Activated naive CD4-positive, alpha-beta T cell treated with anti-CD3 and anti-CD28 coated beads for 36 hours (primary cell): ENCODE data around the gene TBX5. TPM values are rescaled to one million over a fixed set of nuclear protein-coding genes. Genes with fewer than 3 reads are reported as not detected.

ENCODE experiments used
- CTCF ChIA-PET: fragments of 350-600 bp; sonication (Branson Sonifier 250); formaldehyde crosslinking; loops from one replicate; lab custom pipeline; 2021; ENCODE audit warnings: antibody characterized with exemption; lab: Charles Lee
- DNase-seq: peaks from one replicate; pipeline ENCODE4 v3.0.0-alpha.2; 2020
- H3K27ac Mint-ChIP-seq: one replicate; pipeline ENCODE4 v1.8.0; 2021; ENCODE audit warnings: mild to moderate bottlenecking, mixed read lengths
- H3K27me3 Mint-ChIP-seq: one replicate; pipeline ENCODE4 v1.8.0; 2021; ENCODE audit warnings: low read depth, mixed read lengths
- H3K36me3 Mint-ChIP-seq: one replicate; pipeline ENCODE4 v1.8.0; 2021; ENCODE audit warnings: low read depth, mixed read lengths
- H3K4me1 Mint-ChIP-seq: one replicate; pipeline ENCODE4 v1.8.0; 2021; ENCODE audit warnings: low read depth, mixed read lengths
- H3K4me3 Mint-ChIP-seq: one replicate; pipeline ENCODE4 v1.8.0; 2021; ENCODE audit warnings: mild to moderate bottlenecking, moderate library complexity, mixed read lengths
- H3K9me3 Mint-ChIP-seq: one replicate; pipeline ENCODE4 v1.8.0; 2021; ENCODE audit warnings: mixed read lengths
- intact Hi-C: fragments of 100-400 bp; cut with micrococcal nuclease; formaldehyde crosslinking; loops from one replicate; pipeline ENCODE4 v1.15.1; 2023
- total RNA-seq, 2 experiments: library from RNA; stranded (reverse); gene quantifications; one replicate each; pipeline ENCODE4 v1.2.3, GENCODE V29; 2021

TBX5 gene
- total RNA-seq = not detected

- no peak for DNase-seq
- Mint-ChIP-seq H3K27ac (no peak within 1 kb of the TSS), H3K4me1 (peaks cover 16% of the 10 kb centered on the region), H3K27me3 (peaks cover 82% of the 10 kb centered on the region), H3K36me3 (no peaks in the 10 kb centered on the region), H3K9me3 (no peaks in the 10 kb centered on the region), H3K4me3 (no peak within 1 kb of the TSS)
- intact Hi-C loops = no loop called here
- CTCF ChIA-PET = no interaction called here
Measured at GRCh38 chr12:114405519-114406271, at the start of gene TBX5. Gene TBX5 (minus strand): TSS chr12:114406144. CDS start chr12:114403898, 2,246 bp downstream.

DNA sequence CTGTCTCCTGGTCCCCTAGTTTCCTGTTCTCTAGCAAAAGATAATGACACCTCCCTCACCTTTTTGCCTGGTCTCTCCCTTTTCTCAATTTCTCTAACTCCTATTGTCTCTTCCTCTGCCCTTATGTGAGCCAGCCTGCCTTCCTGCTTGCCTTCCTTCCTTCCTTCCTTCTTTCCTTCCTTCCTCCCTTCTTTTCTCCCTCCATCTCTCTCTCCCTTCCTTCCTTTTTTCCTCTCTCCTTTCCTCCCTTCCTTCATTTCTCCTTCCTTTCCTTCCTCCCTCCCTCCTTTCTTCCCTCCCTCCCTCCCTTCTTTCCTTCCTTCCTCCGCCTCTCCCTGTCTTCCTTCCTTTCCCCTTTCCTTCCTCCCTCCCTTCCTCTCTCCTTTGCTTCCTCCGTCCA is 45.7 kb upstream of the TBX5 start:
- H3K9me3 Mint-ChIP-seq = no peaks in the 10 kb centered on the region
- intact Hi-C loops = no loop called here

DNA sequence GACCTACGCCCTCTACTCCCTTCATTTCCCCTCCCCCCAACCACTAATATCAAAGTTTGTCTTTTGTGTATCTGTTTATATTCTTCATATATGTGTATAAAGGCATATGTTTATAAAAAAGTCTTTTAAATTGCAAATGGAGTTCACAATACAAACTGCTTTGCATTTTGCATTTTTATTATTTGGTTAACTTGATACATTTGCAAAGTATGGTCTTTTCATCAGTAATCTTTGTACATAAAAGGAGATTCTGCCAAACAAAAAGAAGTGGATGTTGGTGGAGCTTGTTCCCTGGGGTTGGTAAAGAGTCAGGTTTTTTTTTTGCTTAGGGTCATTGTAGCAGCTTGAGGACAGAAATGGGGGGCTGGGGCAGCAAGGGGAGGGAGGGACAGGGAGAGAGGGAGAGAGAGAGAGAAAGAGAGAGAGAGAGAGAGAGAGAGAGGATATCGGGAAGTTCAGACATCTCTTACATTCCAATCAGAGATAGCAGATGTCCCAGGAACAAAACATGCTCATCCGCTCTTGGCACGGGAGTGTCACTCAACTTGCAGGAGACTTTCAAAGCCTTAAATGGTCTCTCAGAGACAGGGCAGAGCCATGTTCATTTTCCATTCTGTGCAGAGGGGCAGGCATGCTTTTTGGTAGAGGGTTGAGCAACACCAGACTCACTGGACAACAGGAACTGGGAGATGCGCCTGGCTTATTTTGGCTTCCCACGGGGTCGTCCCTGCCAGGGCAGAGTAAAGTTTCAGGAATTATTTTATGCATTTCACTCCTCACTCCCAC is 44.8 kb upstream of the TBX5 start:
- Mint-ChIP-seq H3K4me3 (no peak overlapping the region), H3K9me3 (no peaks in the 10 kb centered on the region), H3K27ac (no peak overlapping the region), H3K4me1 (no peaks in the 10 kb centered on the region), H3K27me3 (peaks cover 56% of the 10 kb centered on the region), H3K36me3 (no peaks in the 10 kb centered on the region)
- intact Hi-C loops = no loop called here
- CTCF ChIA-PET = no interaction called here
- DNase-seq = no peak

More for the DNA sequence above, 45.7 kb upstream of the TBX5 start:
- H3K36me3 Mint-ChIP-seq = no peaks in the 10 kb centered on the region
- DNase-seq = no peak
- CTCF ChIA-PET = no interaction called here
- H3K27me3 Mint-ChIP-seq = peaks cover 49% of the 10 kb centered on the region
- no peak overlapping the region for H3K4me3 Mint-ChIP-seq
- no peak overlapping the region for H3K27ac Mint-ChIP-seq
- no peaks in the 10 kb centered on the region for H3K4me1 Mint-ChIP-seq

DNA sequence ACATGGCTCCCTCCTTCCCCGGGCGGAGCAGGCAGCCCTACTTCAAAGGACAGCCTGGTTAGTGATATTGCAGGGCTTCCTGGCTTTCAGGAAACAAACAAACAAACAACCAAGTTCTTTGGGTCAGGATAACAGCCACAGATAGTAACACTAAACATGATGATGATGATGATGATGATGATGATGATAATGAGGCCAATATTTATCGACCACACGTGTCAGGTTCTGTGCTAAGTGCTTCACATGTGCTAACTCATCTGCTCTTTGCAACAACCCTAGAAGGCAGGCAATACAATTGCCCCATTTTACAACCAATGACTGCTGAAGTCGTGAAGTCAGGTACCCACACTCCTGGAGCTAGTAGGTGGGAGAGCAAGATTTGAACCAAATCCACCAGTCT is 44.1 kb upstream of the TBX5 start:
- Mint-ChIP-seq H3K4me3 (no peak overlapping the region), H3K27me3 (peaks cover 55% of the 10 kb centered on the region), H3K9me3 (no peaks in the 10 kb centered on the region), H3K4me1 (no peaks in the 10 kb centered on the region), H3K36me3 (no peaks in the 10 kb centered on the region), H3K27ac (no peak overlapping the region)
- DNase-seq = no peak
- intact Hi-C loops = no loop called here
- CTCF ChIA-PET = no interaction called here

DNA sequence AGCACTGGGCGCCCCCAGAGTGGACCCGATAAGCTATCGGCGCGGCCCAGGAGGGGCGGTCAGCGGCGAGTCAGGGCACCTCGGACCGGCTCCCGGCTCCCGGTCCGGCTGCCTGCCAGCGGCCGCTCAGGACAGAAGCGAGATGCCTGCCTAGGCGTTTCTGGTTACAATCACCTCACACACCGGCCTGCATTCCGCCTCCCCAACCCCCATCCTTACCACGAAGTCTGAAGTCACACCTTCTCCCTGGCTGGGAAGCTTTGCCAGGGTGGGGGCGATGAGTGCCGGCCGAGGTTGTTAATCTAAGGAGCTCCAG is 42.6 kb upstream of the TBX5 start:
- CTCF ChIA-PET = no interaction called here
- H3K36me3 Mint-ChIP-seq = no peaks in the 10 kb centered on the region
- H3K27ac Mint-ChIP-seq = no peak overlapping the region
- intact Hi-C loops = loop anchor here (10.0 kb wide), 1 partner anchor 974 kb away; the partner anchor contains the start of gene LHX5
- no peaks in the 10 kb centered on the region for H3K4me1 Mint-ChIP-seq
- no peak overlapping the region for H3K4me3 Mint-ChIP-seq
- H3K27me3 Mint-ChIP-seq = peaks cover 59% of the 10 kb centered on the region
- no peak for DNase-seq
- no peaks in the 10 kb centered on the region for H3K9me3 Mint-ChIP-seq

GRCh38 chr12:114447799-114448617 is 42.1 kb upstream of the TBX5 start:
- no peak for DNase-seq
- CTCF ChIA-PET = no interaction called here
- Mint-ChIP-seq H3K4me1 (no peaks in the 10 kb centered on the region), H3K27ac (no peak overlapping the region), H3K36me3 (no peaks in the 10 kb centered on the region), H3K9me3 (no peaks in the 10 kb centered on the region), H3K4me3 (no peak overlapping the region), H3K27me3 (peaks cover 64% of the 10 kb centered on the region)
- intact Hi-C loops = loop anchor here (10.0 kb wide), 1 partner anchor 973 kb away; the partner anchor contains the start of gene LHX5

DNA sequence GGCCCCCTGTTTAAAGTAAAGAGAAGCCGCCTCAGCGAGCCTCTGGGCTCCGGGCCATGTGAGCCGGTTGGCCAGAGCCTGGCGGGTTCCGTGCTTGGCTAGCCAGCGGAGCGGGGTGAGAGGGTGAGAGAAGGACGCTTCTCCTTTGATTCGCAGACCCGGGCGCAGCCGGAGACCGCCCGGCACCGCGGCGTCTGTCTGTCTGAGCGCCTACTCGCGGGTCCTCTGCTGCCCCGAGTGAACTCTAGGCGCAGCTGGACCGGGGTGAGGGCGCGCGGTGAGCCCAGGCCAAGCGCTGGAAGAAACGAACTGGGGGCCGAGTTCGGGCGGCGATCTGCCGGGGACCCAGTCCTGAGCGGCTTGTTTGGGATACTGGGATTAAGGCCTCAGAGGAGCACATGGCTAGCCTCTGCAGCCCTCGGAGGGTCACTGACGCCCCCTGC is 41.4 kb upstream of the TBX5 start:
- intact Hi-C loops = loop anchor here (10.0 kb wide), 1 partner anchor 972 kb away; the partner anchor contains the start of gene LHX5
- Mint-ChIP-seq H3K36me3 (no peaks in the 10 kb centered on the region), H3K27me3 (peaks cover 70% of the 10 kb centered on the region), H3K4me3 (no peak overlapping the region), H3K27ac (no peak overlapping the region), H3K9me3 (no peaks in the 10 kb centered on the region), H3K4me1 (no peaks in the 10 kb centered on the region)
- DNase-seq = no peak
- CTCF ChIA-PET = no interaction called here

DNA sequence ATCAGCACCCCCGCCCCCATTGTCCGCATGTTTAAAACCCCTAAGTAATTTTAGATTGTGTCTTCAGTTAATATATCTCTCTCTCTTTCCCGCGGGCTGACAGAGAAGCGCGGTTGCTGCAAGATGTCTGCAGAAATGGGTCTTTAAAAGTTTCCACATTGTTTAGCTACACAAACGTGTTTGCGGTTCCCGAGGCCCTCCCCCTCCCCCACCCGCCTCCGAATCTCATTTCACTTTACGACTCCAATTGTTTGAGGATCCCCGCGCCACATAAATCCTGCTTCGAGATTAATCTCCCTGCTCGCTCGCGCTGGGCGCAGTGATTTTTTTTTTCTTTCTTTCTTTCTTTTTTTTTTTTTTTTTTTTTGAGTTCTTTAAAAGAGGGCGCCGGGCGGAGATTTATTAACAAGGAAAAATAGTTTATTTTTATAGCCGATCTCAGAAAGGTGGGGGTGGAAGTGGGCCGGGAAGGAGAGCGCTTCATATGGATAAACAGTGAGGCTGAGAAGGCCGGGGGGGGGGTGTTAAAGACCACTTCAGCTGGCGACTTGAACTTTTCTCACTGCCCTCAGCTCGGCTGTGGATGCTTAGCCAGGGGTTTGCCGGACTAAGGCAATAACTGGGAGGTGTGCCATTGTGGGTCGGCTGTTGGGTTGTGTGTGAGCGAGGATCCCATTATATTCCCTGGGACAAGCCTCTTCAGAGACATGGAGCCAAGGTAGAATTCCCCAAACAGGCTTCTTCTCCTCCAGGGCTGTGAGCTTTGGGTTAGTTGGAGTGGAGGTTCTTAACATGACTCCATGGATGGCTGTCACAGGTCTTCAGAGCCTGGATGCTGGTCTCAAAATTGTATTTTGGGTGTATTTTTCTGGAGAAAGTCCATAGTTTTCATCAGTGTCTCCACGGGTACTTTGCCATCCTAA is 39.7 kb upstream of the TBX5 start:
- Mint-ChIP-seq H3K27ac (no peak overlapping the region), H3K9me3 (no peaks in the 10 kb centered on the region), H3K36me3 (no peaks in the 10 kb centered on the region), H3K27me3 (peaks cover 77% of the 10 kb centered on the region), H3K4me1 (no peaks in the 10 kb centered on the region), H3K4me3 (no peak overlapping the region)
- intact Hi-C loops = loop anchor here (10.0 kb wide), 1 partner anchor 971 kb away; the partner anchor contains the start of gene LHX5
- no peak for DNase-seq
- CTCF ChIA-PET = no interaction called here

- no peak for DNase-seq
- Mint-ChIP-seq H3K27ac (no peak overlapping the region), H3K9me3 (no peaks in the 10 kb centered on the region), H3K4me1 (no peaks in the 10 kb centered on the region), H3K36me3 (no peaks in the 10 kb centered on the region), H3K4me3 (no peak overlapping the region), H3K27me3 (peaks cover 78% of the 10 kb centered on the region)
- CTCF ChIA-PET = no interaction called here
- intact Hi-C loops = loop anchor here (10.0 kb wide), 1 partner anchor 970 kb away; the partner anchor contains the start of gene LHX5
Measured at GRCh38 chr12:114444422-114445279, 38.7 kb upstream of the TBX5 start.

DNA sequence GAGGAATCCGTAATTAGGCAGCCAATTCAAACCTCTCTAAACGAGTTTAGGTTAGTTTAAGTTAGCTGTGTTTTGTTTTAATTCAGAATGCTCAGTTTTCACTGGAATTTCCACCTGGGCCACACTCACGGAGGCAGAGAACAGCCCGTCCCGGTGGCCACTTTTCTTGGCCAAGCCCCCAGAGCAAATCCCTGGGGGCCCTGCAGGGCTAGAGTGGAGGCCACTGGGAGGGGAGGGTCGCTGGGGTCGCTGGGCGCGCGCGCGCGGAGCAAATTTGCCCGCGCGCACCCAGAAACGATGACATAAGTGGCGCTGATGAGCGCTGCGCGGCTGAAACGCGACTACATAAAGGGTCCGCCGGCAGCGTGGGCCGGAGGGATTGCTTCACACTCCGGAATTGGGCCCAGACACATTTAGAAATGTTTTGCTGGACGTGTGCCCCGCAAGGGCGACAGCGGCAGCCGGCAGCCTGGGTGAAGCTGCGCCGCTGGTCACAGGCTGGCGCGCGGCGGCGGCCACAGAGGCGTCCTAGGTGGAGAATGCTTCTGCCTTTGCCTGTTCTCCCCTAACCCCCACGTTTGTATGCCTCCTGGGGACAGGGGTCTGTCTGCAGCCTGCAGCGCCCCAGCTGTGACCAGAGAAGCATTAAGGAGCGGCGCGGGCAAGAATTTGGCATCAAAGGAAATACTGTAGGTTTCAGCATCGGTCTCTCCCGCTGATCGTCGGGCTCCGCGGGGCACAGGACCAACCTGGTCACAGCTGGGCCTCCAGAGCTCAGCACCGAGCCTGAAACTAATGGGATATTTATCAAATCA is 37.9 kb upstream of the TBX5 start:
- CTCF ChIA-PET = no interaction called here
- intact Hi-C loops = loop anchor here (10.0 kb wide), 1 partner anchor 969 kb away; the partner anchor contains the start of gene LHX5

More for the DNA sequence above, 37.9 kb upstream of the TBX5 start:
- H3K4me3 Mint-ChIP-seq = no peak overlapping the region
- H3K27ac Mint-ChIP-seq = no peak overlapping the region
- DNase-seq = no peak
- no peaks in the 10 kb centered on the region for H3K4me1 Mint-ChIP-seq
- H3K9me3 Mint-ChIP-seq = no peaks in the 10 kb centered on the region
- no peaks in the 10 kb centered on the region for H3K36me3 Mint-ChIP-seq
- peaks cover 74% of the 10 kb centered on the region for H3K27me3 Mint-ChIP-seq
